GM23338 (cell line): Measurements from ENCODE around the gene SCYGR4. TPM values are rescaled to one million over a fixed set of nuclear protein-coding genes. Genes with fewer than 3 reads are reported as not detected.

Experiments used
- ATAC-seq: fragments of 200-7000 bp; cut with Tn5 transposase; 3 replicates; pipeline ENCODE4 v1.9.1; 2020
- DNase-seq: peaks from one replicate; pipeline ENCODE4 v3.0.0-alpha.2; 2015; ENCODE audit warnings: low spot score
- H2AFZ ChIP-seq: fragments of 200-600 bp; sonication (generic); 2 replicates; pipeline ENCODE4 v1.8.0; 2016; ENCODE audit warnings: antibody characterized with exemption, mild to moderate bottlenecking, moderate library complexity
- H3F3A ChIP-seq: fragments of 200-600 bp; sonication (generic); replicated peaks from 2 replicates; pipeline ENCODE4 v1.8.0; 2017; ENCODE audit warnings: antibody characterized with exemption, mixed run types, low read depth
- H3K27ac ChIP-seq: fragments of 200-600 bp; sonication (generic); 2 replicates; pipeline ENCODE4 v1.6.1; 2016; ENCODE audit warnings: low read depth
- H3K27me3 ChIP-seq: fragments of 200-600 bp; sonication (generic); 2 replicates; pipeline ENCODE4 v1.8.0; 2016; ENCODE audit warnings: mild to moderate bottlenecking, mixed run types, moderate library complexity; ENCODE audit not compliant: insufficient read depth
- H3K36me3 ChIP-seq: fragments of 200-600 bp; sonication (generic); 2 replicates; pipeline ENCODE4 v1.8.0; 2016; ENCODE audit warnings: mild to moderate bottlenecking; ENCODE audit not compliant: insufficient read depth
- H3K4me1 ChIP-seq: fragments of 200-600 bp; sonication (generic); 2 replicates; pipeline ENCODE4 v1.8.0; 2016; ENCODE audit warnings: mild to moderate bottlenecking, moderate library complexity; ENCODE audit not compliant: insufficient read depth
- H3K4me2 ChIP-seq: fragments of 200-600 bp; sonication (generic); 2 replicates; pipeline ENCODE4 v1.7.1; 2017; ENCODE audit warnings: mixed run types
- H3K4me3 ChIP-seq: fragments of 200-600 bp; sonication (generic); 2 replicates; pipeline ENCODE4 v1.6.1; 2016; ENCODE audit warnings: mixed run types
- H3K79me2 ChIP-seq: fragments of 200-600 bp; sonication (generic); replicated peaks from 2 replicates; pipeline ENCODE4 v1.8.0; 2017; ENCODE audit warnings: mild to moderate bottlenecking; ENCODE audit not compliant: insufficient read depth
- H3K9me2 ChIP-seq: fragments of 200-600 bp; sonication (generic); 2 replicates; pipeline ENCODE4 v1.8.0; 2017; ENCODE audit not compliant: insufficient read depth
- H4K20me1 ChIP-seq: fragments of 200-600 bp; sonication (generic); replicated peaks from 2 replicates; pipeline ENCODE4 v1.8.0; 2017; ENCODE audit warnings: mild to moderate bottlenecking; ENCODE audit not compliant: insufficient read depth
- H3K27ac Mint-ChIP-seq: 2 replicates; pipeline ENCODE4 v1.8.0; 2020; ENCODE audit warnings: inconsistent platforms, mild to moderate bottlenecking, moderate library complexity, mixed read lengths
- H3K27me3 Mint-ChIP-seq: 3 replicates; pipeline ENCODE4 v1.8.0; 2022; ENCODE audit warnings: low read depth, mild to moderate bottlenecking, moderate library complexity, mixed read lengths, inconsistent platforms; ENCODE audit not compliant: insufficient read depth, poor library complexity
- H3K36me3 Mint-ChIP-seq: 3 replicates; pipeline ENCODE4 v1.8.0; 2021; ENCODE audit warnings: low read depth, mild to moderate bottlenecking, inconsistent platforms, moderate library complexity, mixed read lengths
- H3K4me1 Mint-ChIP-seq: 3 replicates; pipeline ENCODE4 v1.8.0; 2020; ENCODE audit warnings: mild to moderate bottlenecking, inconsistent platforms, mixed read lengths
- H3K4me3 Mint-ChIP-seq: 3 replicates; pipeline ENCODE4 v1.8.0; 2021; ENCODE audit warnings: moderate library complexity, mild to moderate bottlenecking, inconsistent platforms, mixed read lengths
- H3K9me3 Mint-ChIP-seq: 3 replicates; pipeline ENCODE4 v1.8.0; 2020; ENCODE audit warnings: moderate library complexity, mild to moderate bottlenecking, inconsistent platforms, mixed read lengths
- CREB1 ChIP-seq: fragments of 250-450 bp; sonication (Bioruptor Pico); IDR thresholded peaks from 2 replicates; pipeline ENCODE4 v1.5.0; 2020; ENCODE audit warnings: low read depth, mild to moderate bottlenecking, moderate library complexity
- EZH2 ChIP-seq: fragments of 200-600 bp; sonication (generic); IDR thresholded peaks from one replicate; pipeline ENCODE4 v1.8.0; 2017; ENCODE audit warnings: antibody characterized with exemption, mild to moderate bottlenecking, low read depth; ENCODE audit not compliant: unreplicated experiment
- EZH2phosphoT487 ChIP-seq: fragments of 200-600 bp; sonication (generic); IDR thresholded peaks from one replicate; pipeline ENCODE4 v1.8.1; 2018; ENCODE audit warnings: antibody characterized with exemption; ENCODE audit not compliant: unreplicated experiment
- JUNB ChIP-seq: IDR thresholded peaks from one replicate; pipeline ENCODE4 v1.6.1; 2016; ENCODE audit warnings: antibody characterized with exemption; ENCODE audit not compliant: unreplicated experiment
- POLR2AphosphoS5 ChIP-seq: IDR thresholded peaks from 2 replicates; pipeline ENCODE4 v1.6.1; 2016; ENCODE audit warnings: antibody characterized with exemption, low read depth
- STAT1 ChIP-seq: IDR thresholded peaks from one replicate; pipeline ENCODE4 v1.6.1; 2016; ENCODE audit warnings: antibody characterized with exemption; ENCODE audit not compliant: unreplicated experiment
- ZNF114 ChIP-seq: fragments of 250-450 bp; sonication (Bioruptor Pico); IDR thresholded peaks from 2 replicates; pipeline ENCODE4 v1.5.0; 2020; ENCODE audit warnings: mild to moderate bottlenecking, moderate library complexity
- ZNF331 ChIP-seq: fragments of 250-450 bp; sonication (Bioruptor Pico); IDR thresholded peaks from 2 replicates; pipeline ENCODE4 v1.5.0; 2020; ENCODE audit warnings: low read depth, mild to moderate bottlenecking, moderate library complexity
- polyA plus RNA-seq: library from polyadenylated mRNA; unstranded; fragments of >200 nt; fragmentation: Nextera tagmentation; extraction: Ambion mirVana; gene quantifications from 2 replicates; pipeline ENCODE4 v1.2.1, GENCODE V29; 2016
- total RNA-seq: library from RNA; depleted of rRNA; stranded (reverse); fragments of >200 nt; shearing (Covaris generic); gene quantifications from 2 replicates; pipeline ENCODE4 v1.2.3, GENCODE V29; 2014
- TF ChIP-seq, protein P1 (sequence below): IDR thresholded peaks from 2 replicates; pipeline ENCODE4 v1.6.1; 2016; ENCODE audit warnings: antibody characterized with exemption
- TF ChIP-seq, protein P2 (sequence below): fragments of 250-450 bp; sonication (Bioruptor Pico); IDR thresholded peaks from 2 replicates; pipeline ENCODE4 v1.5.0; 2020; ENCODE audit warnings: mild to moderate bottlenecking, moderate library complexity
- TF ChIP-seq, protein P3 (sequence below), 2 experiments: fragments of 200-600 bp in 1 of 2; sonication (generic) in 1 of 2; conservative IDR thresholded peaks; 2 replicates each; pipeline versions ENCODE4 v1.5.1 to v1.6.1; 2016 to 2017; ENCODE audit warnings: antibody characterized with exemption in 2 of 2, low read depth in 2 of 2, mild to moderate bottlenecking in 2 of 2, moderate library complexity in 1 of 2
- TF ChIP-seq, protein P4 (sequence below): IDR thresholded peaks from one replicate; pipeline ENCODE4 v1.6.1; 2018; ENCODE audit warnings: antibody characterized with exemption; ENCODE audit not compliant: unreplicated experiment

Gene SCYGR4
- total and polyA plus RNA-seq, 2 experiments from 2014 or later = not detected

DNA sequence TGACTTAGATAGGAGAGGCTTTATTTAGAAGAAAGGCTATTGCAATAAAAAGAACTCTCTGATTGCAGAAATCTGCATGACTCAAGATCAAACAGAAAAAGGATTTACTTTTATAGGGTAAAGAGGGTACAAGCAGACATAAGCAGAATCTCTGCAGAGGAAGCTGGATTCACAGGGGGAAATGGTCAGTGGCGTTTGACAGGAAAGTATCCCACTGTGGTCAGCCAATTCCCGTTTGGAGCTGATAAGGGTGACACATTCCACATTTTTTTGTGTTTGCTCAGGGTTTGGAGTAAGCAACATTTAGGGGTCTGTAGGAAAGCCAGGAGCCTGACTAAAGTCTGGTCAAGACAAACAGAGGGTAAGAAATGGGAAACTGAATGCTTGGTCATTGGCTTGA, 25.4 kb downstream of the SCYGR4 start:
- Histone ChIP-seq H3K4me3 (no peak overlapping the region), H3K27ac (no peak overlapping the region), H3K27me3 (no peaks in the 10 kb centered on the region), H3K79me2 (no peaks in the 10 kb centered on the region), H3F3A (no peaks in the 10 kb centered on the region), H3K9me2 (no peaks in the 10 kb centered on the region), H3K4me1 (no peaks in the 10 kb centered on the region), H4K20me1 (no peaks in the 10 kb centered on the region), H3K4me2 (no peak overlapping the region), H2AFZ (no peak overlapping the region), H3K36me3 (no peaks in the 10 kb centered on the region)
- DNase-seq (no peak), ATAC-seq (no peak)
- no peak overlapping the region for H3K4me3 Mint-ChIP-seq
- no peaks in the 10 kb centered on the region for H3K9me3 Mint-ChIP-seq
- H3K27ac Mint-ChIP-seq = no peak overlapping the region
- H3K4me1 Mint-ChIP-seq = peaks cover 5% of the 10 kb centered on the region; the same call in 1 of the 3 replicates
- H3K27me3 Mint-ChIP-seq = no peaks in the 10 kb centered on the region
- H3K36me3 Mint-ChIP-seq = no peaks in the 10 kb centered on the region
- no peak for TF ChIP-seq EZH2
- no peak for TF ChIP-seq ZNF331
- TF ChIP-seq, protein P1, sequence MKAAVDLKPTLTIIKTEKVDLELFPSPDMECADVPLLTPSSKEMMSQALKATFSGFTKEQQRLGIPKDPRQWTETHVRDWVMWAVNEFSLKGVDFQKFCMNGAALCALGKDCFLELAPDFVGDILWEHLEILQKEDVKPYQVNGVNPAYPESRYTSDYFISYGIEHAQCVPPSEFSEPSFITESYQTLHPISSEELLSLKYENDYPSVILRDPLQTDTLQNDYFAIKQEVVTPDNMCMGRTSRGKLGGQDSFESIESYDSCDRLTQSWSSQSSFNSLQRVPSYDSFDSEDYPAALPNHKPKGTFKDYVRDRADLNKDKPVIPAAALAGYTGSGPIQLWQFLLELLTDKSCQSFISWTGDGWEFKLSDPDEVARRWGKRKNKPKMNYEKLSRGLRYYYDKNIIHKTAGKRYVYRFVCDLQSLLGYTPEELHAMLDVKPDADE = no peak
- TF ChIP-seq, protein P2, sequence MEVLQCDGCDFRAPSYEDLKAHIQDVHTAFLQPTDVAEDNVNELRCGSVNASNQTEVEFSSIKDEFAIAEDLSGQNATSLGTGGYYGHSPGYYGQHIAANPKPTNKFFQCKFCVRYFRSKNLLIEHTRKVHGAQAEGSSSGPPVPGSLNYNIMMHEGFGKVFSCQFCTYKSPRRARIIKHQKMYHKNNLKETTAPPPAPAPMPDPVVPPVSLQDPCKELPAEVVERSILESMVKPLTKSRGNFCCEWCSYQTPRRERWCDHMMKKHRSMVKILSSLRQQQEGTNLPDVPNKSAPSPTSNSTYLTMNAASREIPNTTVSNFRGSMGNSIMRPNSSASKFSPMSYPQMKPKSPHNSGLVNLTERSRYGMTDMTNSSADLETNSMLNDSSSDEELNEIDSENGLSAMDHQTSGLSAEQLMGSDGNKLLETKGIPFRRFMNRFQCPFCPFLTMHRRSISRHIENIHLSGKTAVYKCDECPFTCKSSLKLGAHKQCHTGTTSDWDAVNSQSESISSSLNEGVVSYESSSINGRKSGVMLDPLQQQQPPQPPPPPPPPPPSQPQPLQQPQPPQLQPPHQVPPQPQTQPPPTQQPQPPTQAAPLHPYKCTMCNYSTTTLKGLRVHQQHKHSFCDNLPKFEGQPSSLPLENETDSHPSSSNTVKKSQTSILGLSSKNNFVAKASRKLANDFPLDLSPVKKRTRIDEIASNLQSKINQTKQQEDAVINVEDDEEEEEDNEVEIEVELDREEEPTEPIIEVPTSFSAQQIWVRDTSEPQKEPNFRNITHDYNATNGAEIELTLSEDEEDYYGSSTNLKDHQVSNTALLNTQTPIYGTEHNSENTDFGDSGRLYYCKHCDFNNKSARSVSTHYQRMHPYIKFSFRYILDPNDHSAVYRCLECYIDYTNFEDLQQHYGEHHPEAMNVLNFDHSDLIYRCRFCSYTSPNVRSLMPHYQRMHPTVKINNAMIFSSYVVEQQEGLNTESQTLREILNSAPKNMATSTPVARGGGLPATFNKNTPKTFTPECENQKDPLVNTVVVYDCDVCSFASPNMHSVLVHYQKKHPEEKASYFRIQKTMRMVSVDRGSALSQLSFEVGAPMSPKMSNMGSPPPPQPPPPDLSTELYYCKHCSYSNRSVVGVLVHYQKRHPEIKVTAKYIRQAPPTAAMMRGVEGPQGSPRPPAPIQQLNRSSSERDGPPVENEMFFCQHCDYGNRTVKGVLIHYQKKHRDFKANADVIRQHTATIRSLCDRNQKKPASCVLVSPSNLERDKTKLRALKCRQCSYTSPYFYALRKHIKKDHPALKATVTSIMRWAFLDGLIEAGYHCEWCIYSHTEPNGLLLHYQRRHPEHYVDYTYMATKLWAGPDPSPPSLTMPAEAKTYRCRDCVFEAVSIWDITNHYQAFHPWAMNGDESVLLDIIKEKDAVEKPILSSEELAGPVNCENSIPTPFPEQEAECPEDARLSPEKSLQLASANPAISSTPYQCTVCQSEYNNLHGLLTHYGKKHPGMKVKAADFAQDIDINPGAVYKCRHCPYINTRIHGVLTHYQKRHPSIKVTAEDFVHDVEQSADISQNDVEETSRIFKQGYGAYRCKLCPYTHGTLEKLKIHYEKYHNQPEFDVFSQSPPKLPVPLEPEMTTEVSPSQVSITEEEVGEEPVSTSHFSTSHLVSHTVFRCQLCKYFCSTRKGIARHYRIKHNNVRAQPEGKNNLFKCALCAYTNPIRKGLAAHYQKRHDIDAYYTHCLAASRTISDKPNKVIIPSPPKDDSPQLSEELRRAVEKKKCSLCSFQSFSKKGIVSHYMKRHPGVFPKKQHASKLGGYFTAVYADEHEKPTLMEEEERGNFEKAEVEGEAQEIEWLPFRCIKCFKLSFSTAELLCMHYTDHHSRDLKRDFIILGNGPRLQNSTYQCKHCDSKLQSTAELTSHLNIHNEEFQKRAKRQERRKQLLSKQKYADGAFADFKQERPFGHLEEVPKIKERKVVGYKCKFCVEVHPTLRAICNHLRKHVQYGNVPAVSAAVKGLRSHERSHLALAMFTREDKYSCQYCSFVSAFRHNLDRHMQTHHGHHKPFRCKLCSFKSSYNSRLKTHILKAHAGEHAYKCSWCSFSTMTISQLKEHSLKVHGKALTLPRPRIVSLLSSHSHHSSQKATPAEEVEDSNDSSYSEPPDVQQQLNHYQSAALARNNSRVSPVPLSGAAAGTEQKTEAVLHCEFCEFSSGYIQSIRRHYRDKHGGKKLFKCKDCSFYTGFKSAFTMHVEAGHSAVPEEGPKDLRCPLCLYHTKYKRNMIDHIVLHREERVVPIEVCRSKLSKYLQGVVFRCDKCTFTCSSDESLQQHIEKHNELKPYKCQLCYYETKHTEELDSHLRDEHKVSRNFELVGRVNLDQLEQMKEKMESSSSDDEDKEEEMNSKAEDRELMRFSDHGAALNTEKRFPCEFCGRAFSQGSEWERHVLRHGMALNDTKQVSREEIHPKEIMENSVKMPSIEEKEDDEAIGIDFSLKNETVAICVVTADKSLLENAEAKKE (CRISPR knock-in tag) = no peak
- TF ChIP-seq CREB1 (CRISPR knock-in tag) = no peak
- TF ChIP-seq, protein P3, sequence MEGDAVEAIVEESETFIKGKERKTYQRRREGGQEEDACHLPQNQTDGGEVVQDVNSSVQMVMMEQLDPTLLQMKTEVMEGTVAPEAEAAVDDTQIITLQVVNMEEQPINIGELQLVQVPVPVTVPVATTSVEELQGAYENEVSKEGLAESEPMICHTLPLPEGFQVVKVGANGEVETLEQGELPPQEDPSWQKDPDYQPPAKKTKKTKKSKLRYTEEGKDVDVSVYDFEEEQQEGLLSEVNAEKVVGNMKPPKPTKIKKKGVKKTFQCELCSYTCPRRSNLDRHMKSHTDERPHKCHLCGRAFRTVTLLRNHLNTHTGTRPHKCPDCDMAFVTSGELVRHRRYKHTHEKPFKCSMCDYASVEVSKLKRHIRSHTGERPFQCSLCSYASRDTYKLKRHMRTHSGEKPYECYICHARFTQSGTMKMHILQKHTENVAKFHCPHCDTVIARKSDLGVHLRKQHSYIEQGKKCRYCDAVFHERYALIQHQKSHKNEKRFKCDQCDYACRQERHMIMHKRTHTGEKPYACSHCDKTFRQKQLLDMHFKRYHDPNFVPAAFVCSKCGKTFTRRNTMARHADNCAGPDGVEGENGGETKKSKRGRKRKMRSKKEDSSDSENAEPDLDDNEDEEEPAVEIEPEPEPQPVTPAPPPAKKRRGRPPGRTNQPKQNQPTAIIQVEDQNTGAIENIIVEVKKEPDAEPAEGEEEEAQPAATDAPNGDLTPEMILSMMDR (conservative IDR thresholded peaks at IDR 0.05; ENCODE audit: low read depth in 2 of 2) = no peak
- no peak for TF ChIP-seq ZNF114
- no peak for TF ChIP-seq STAT1
- no peak for TF ChIP-seq EZH2phosphoT487
- TF ChIP-seq, protein P4, sequence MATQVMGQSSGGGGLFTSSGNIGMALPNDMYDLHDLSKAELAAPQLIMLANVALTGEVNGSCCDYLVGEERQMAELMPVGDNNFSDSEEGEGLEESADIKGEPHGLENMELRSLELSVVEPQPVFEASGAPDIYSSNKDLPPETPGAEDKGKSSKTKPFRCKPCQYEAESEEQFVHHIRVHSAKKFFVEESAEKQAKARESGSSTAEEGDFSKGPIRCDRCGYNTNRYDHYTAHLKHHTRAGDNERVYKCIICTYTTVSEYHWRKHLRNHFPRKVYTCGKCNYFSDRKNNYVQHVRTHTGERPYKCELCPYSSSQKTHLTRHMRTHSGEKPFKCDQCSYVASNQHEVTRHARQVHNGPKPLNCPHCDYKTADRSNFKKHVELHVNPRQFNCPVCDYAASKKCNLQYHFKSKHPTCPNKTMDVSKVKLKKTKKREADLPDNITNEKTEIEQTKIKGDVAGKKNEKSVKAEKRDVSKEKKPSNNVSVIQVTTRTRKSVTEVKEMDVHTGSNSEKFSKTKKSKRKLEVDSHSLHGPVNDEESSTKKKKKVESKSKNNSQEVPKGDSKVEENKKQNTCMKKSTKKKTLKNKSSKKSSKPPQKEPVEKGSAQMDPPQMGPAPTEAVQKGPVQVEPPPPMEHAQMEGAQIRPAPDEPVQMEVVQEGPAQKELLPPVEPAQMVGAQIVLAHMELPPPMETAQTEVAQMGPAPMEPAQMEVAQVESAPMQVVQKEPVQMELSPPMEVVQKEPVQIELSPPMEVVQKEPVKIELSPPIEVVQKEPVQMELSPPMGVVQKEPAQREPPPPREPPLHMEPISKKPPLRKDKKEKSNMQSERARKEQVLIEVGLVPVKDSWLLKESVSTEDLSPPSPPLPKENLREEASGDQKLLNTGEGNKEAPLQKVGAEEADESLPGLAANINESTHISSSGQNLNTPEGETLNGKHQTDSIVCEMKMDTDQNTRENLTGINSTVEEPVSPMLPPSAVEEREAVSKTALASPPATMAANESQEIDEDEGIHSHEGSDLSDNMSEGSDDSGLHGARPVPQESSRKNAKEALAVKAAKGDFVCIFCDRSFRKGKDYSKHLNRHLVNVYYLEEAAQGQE = no peak
- no peak for TF ChIP-seq POLR2AphosphoS5
- TF ChIP-seq JUNB = no peak
